ENCODE results near the gene NANOGP8. TPM values are rescaled to one million over a fixed set of nuclear protein-coding genes. Genes with fewer than 3 reads are reported as not detected.

NANOGP8 gene
- total and polyA plus RNA-seq, 9 of the 15 experiments (the other 6 are each of a cell fraction or from before 2014, with no cell fraction given): not detected

DNA sequence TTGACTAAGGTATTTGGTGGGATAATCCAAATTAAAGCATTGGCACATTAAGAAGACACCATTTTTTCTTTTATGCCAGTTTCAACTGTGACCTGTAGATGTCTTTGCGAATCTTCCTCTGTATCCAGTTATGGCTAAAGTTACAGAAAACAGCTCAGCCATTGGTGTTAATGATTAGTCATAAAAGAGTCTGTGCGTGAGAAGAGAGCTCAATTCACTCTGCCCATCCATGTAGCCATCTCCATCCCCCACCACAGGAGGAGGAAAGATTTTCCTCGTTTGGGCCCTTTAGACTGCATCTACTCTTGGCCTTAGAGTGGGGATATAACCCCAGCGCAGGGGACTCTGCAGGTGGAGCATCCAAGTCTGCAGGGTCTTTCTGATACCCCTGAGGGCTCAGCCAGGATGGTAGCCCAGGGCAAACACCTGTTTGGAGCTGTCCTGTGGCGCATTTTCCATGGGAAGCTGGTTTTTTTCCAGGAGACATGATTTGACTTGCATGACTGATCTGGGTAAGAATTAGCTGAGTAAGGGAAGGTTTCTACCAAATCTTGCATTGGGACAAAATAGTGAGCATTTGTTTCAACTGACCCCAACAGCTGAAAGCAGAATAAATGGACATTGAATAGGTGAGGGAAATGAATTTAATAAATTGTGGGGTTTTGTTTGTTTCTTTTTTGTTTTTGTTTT lies 29.5 kb downstream of the NANOGP8 start:
- WGBS (ENCODE audit: insufficient coverage, low coverage, missing lambda C conversion rate): 30% methylated on average over 5 of the region's 5 CpGs
- ChIA-PET CTCF (ENCODE audit: low intra/inter-chr PET ratio) (no interaction called here), POLR2A (no interaction called here)
- H3K27me3 ChIP-seq (ENCODE audit: control insufficient read depth in 2 of 2, insufficient read depth in 2 of 2, low read length in 2 of 2): no peaks in the 10 kb centered on the region
- no peaks in the 10 kb centered on the region for H3K36me3 ChIP-seq (ENCODE audit: control insufficient read depth, insufficient read depth, low read length)
- H3K9me1 ChIP-seq (ENCODE audit: control insufficient read depth, insufficient read depth, low read length): no peaks in the 10 kb centered on the region
- no peak overlapping the region for H3K27ac ChIP-seq (ENCODE audit: extremely low read depth, low read depth, low read length)
- no peaks in the 10 kb centered on the region for H3K79me2 ChIP-seq (ENCODE audit: control insufficient read depth, insufficient read depth, low read length)
- ATAC-seq: no peak
- no peak for TF ChIP-seq PRMT5 (CRISPR knock-in tag; IDR thresholded peaks at IDR 0.05)
- TF ChIP-seq EP400 (IDR thresholded peaks at IDR 0.05): no peak
- TF ChIP-seq, protein P1, sequence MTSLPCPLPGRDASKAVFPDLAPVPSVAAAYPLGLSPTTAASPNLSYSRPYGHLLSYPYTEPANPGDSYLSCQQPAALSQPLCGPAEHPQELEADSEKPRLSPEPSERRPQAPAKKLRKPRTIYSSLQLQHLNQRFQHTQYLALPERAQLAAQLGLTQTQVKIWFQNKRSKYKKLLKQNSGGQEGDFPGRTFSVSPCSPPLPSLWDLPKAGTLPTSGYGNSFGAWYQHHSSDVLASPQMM (CRISPR knock-in tag; IDR thresholded peaks at IDR 0.05): no peak
- TF ChIP-seq HDAC8 (tag; IDR thresholded peaks at IDR 0.05): no peak
- no peak for TF ChIP-seq RBM25 (IDR thresholded peaks at IDR 0.05; ENCODE audit: low read depth, low read length, severe bottlenecking)
- no peak for TF ChIP-seq RBM14 (IDR thresholded peaks at IDR 0.05; ENCODE audit: borderline replicate concordance, insufficient read depth, low read depth, low read length)
- TF ChIP-seq, protein P2, sequence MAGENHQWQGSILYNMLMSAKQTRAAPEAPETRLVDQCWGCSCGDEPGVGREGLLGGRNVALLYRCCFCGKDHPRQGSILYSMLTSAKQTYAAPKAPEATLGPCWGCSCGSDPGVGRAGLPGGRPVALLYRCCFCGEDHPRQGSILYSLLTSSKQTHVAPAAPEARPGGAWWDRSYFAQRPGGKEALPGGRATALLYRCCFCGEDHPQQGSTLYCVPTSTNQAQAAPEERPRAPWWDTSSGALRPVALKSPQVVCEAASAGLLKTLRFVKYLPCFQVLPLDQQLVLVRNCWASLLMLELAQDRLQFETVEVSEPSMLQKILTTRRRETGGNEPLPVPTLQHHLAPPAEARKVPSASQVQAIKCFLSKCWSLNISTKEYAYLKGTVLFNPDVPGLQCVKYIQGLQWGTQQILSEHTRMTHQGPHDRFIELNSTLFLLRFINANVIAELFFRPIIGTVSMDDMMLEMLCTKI (IDR thresholded peaks at IDR 0.05; ENCODE audit: partially characterized antibody): no peak
- no peak for TF ChIP-seq RBM34 (IDR thresholded peaks at IDR 0.05; ENCODE audit: borderline replicate concordance, insufficient read depth, low read length)
- TF ChIP-seq, protein P3, sequence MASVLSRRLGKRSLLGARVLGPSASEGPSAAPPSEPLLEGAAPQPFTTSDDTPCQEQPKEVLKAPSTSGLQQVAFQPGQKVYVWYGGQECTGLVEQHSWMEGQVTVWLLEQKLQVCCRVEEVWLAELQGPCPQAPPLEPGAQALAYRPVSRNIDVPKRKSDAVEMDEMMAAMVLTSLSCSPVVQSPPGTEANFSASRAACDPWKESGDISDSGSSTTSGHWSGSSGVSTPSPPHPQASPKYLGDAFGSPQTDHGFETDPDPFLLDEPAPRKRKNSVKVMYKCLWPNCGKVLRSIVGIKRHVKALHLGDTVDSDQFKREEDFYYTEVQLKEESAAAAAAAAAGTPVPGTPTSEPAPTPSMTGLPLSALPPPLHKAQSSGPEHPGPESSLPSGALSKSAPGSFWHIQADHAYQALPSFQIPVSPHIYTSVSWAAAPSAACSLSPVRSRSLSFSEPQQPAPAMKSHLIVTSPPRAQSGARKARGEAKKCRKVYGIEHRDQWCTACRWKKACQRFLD (CRISPR knock-in tag; IDR thresholded peaks at IDR 0.05): no peak
- no peak for TF ChIP-seq ZFX (CRISPR knock-in tag; IDR thresholded peaks at IDR 0.05)
- no peak for TF ChIP-seq RFX1 (IDR thresholded peaks at IDR 0.05)
- TF ChIP-seq SP1 (CRISPR knock-in tag; IDR thresholded peaks at IDR 0.05): no peak
- no peak for TF ChIP-seq RBM39 (optimal IDR thresholded peaks at IDR 0.05; ENCODE audit: low read depth, low read length)
- TF ChIP-seq HNRNPK (IDR thresholded peaks at IDR 0.05; ENCODE audit: low read depth, low read length, poor library complexity, severe bottlenecking): no peak
- no peak for TF ChIP-seq SRSF1 (IDR thresholded peaks at IDR 0.05; ENCODE audit: low read depth, low read length)
- TF ChIP-seq ZNF12 (CRISPR knock-in tag; IDR thresholded peaks at IDR 0.05): no peak
- TF ChIP-seq ZNF707 (CRISPR knock-in tag; conservative IDR thresholded peaks at IDR 0.05): no peak
- no peak for TF ChIP-seq SREBF2 (CRISPR knock-in tag; IDR thresholded peaks at IDR 0.05)
- TF ChIP-seq HDAC1 (IDR thresholded peaks at IDR 0.05): no peak
- TF ChIP-seq XRCC4 (IDR thresholded peaks at IDR 0.05; ENCODE audit: extremely low read depth, insufficient read depth, insufficient read length): no peak
- BruUV-seq (replicated peaks): no TSS peak
- no peak for FAIRE-seq
- intact Hi-C loops (cut with micrococcal nuclease): no loop called here
- no peak overlapping the region for H3K4me2 ChIP-seq (ENCODE audit: insufficient read depth, low read length)
- H3K9ac ChIP-seq (ENCODE audit: insufficient read depth in 1 of 2, low read depth in 2 of 2, low read length in 2 of 2): no peak overlapping the region
- no peaks in the 10 kb centered on the region for H4K20me1 ChIP-seq (replicated peaks; ENCODE audit: control insufficient read depth, insufficient read depth, low read length)
- H2AFZ ChIP-seq (ENCODE audit: low read depth, low read length): no peak overlapping the region
- H3K9me3 ChIP-seq (replicated peaks; ENCODE audit: control insufficient read depth, insufficient read depth, low read depth, low read length): no peaks in the 10 kb centered on the region
- no peaks in the 10 kb centered on the region; a peak in 1 of 5 replicates for H3K4me1 ChIP-seq (replicated peaks in 1 of 2; ENCODE audit: control insufficient read depth in 2 of 2, insufficient read depth in 2 of 2, low read length in 2 of 2)
- DNase-seq (ENCODE audit: extremely low read depth in 1 of 4, low spot score in 3 of 4): no peak
- no peak overlapping the region for H3K4me3 ChIP-seq
- in situ Hi-C loops (cut with MboI): no loop called here
